ENCODE data around the gene ANO4.

The ANO4 gene

DNA sequence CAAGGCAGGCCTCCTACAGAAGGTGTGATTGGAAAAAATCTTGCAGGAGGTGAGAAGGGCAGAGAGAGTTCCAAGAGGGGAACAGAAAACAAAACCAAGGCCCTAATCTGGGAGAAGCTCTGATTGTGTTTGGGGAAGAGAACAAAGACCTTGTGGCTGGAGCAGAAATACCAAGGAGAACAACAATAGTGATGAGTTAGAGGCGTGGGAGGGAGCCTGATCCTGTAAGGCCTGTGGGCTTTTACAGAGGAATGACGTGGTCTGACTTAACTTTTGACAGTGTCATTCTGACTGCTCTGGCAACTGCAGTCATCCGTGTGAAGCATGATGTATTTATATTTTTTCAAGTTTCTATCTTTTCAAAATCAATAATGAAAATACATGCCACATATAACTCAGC lies 200.6 kb downstream of the ANO4 start:
- no peak for DNase-seq

DNA sequence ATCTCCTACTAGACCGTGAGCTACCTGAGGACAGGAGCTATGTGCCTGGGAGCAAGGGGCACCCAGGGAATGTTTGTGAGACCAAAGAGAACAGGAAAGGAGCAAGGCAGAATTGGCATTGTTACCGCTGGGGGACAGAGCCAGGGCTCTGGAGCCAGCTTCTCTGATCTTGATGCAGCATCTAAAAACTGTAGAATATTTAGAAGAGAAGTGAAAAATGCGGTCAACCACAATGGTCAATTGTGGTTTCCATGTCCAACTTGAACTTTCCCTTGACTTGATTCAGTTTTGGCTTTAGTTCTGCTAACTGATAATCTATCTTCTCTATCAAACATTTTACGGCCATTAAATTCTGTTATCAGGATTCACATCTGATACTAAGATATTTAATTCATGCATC lies 201.2 kb downstream of the ANO4 start:
- no peak for DNase-seq

GRCh38 chr12:101001669-101002068 lies 207.1 kb downstream of the ANO4 start:
- DNase-seq = no peak

- DNase-seq = no peak
These were observed 208.3 kb downstream of the ANO4 start for GRCh38 chr12:101002696-101003419.

GRCh38 chr12:101004898-101005297 lies 210.3 kb downstream of the ANO4 start:
- DNase-seq = no peak

DNA sequence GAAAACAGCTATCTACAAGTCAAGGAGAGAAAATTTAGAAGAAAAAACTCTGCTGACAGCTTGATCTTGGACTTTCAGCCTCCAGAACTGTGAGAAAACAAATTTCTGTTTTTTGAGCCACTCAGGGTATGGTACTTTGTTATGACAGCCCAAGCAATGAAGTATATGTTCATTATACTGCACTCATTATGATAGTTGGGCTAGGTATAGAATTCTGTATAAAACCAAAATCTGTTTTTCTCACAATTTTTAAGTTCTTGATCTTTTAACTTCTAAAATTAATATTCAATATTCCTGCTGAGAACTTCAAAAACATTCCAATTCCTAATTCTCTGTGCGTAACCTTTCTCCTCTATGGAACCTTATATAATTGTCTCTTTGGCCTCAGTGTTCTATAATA lies 214.7 kb downstream of the ANO4 start:
- no peak for DNase-seq

GRCh38 chr12:101010896-101011295 lies 216.3 kb downstream of the ANO4 start:
- no peak for DNase-seq

- DNase-seq = no peak
These were observed 219.4 kb downstream of the ANO4 start for GRCh38 chr12:101013993-101014392.

GRCh38 chr12:101015044-101015443 lies 220.5 kb downstream of the ANO4 start:
- DNase-seq = no peak

- no peak for DNase-seq
These were observed 224.0 kb downstream of the ANO4 start for GRCh38 chr12:101018540-101018939.

DNA sequence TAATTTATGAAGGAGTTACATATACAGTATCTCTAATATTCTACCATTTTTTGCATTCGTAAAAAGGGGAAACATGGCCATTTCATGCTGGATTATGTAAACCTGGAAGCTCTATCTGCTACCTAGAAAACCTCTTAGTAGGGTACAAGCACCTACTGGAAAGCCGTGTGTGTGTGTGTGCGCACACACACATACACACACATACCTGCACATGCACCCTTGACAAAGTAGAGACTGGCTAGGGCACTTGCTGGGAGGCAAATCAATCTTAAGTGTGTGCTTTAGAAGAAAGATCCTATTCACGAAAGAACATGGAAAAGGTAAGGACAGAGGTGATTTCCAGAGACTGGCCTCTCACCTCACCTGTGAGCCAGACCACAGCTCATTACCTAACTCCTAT lies 224.6 kb downstream of the ANO4 start:
- no peak for DNase-seq

DNA sequence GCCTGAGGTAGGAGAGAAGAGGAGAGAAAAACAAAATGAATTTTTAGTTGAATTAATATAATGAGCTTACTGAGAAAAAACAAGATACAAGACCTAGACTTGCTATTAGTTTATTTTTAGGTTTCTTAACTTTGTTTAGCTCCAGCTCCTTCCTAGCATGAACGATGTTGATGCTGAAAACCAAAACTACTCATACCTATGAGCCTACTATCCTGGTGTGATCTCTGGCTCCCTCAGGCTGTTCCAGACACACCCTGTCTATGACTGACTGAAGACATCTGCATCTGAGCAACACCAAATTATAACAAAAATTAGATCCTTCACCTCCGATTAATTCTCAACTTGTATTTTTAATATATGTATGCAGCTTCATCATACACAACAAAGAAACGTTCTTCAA lies 225.1 kb downstream of the ANO4 start:
- DNase-seq = no peak

- DNase-seq = no peak
These were observed 226.9 kb downstream of the ANO4 start for GRCh38 chr12:101021442-101021841.

GRCh38 chr12:101021911-101022388 lies 227.4 kb downstream of the ANO4 start:
- no peak for DNase-seq

- no peak for DNase-seq
These were observed 232.6 kb downstream of the ANO4 start for GRCh38 chr12:101027200-101027599.

GRCh38 chr12:101027816-101028215 lies 233.2 kb downstream of the ANO4 start:
- DNase-seq = no peak

GRCh38 chr12:101038289-101038871 lies 243.8 kb downstream of the ANO4 start:
- DNase-seq = no peak

DNA sequence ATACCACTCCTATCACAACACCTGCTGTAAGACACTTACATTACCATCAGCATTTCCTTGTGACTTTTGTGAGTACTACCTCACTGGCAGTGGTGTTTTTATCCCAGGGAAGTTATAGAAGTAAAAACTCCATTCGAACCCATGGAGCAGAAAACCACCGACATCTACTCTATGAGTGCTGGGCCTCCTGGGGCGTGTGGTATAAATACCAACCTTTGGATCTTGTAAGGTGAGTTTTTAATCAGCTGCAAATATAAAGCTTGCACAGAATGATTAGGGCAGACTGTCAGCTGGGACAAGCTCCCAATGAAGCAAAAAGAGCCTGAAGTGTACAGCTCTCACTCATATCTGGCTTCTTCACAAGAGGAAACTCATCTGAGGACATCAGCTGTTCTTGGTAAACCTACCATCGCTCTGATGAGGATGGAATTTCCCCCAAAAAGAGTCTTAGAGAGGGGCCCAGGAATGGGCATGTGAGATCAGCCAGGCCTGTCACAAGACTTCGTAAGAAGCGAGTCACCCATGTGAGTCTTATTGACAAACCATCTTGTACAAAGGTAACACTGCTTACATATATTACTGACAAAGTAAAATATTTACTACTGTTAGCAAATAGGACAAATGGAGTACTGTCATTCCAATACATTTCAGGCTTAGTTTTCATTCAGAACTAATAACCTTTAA lies 245.4 kb downstream of the ANO4 start:
- no peak for DNase-seq

- DNase-seq = no peak
These were observed 246.4 kb downstream of the ANO4 start for GRCh38 chr12:101040936-101041335.

GRCh38 chr12:101042211-101042610 lies 247.6 kb downstream of the ANO4 start:
- no peak for DNase-seq

DNA sequence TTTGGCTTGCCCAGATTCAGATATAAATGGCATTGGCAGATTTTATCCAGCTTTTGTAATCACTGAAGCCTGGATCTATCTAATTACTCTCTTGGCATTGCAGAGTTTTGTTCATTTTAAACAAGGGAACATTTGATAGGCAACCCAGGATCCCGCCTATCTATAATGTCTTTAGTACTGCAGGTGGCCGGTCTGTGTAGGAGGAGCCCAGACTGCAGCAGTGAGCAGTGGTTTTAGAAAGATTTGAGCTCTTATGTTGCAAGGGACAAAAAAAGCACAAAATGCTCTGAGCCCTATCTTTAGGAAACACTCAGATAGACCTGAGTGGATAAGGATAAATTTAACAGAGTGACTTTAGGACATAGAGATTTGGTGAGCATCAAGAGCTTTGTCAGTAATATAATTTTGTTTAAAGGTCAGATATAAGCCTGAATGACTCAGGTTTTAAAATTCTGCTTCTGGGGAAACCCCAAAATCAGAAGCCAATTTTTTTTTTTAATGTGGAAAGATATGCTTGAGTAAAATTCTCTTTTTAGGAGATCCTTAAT lies 250.0 kb downstream of the ANO4 start:
- DNase-seq = no peak

DNA sequence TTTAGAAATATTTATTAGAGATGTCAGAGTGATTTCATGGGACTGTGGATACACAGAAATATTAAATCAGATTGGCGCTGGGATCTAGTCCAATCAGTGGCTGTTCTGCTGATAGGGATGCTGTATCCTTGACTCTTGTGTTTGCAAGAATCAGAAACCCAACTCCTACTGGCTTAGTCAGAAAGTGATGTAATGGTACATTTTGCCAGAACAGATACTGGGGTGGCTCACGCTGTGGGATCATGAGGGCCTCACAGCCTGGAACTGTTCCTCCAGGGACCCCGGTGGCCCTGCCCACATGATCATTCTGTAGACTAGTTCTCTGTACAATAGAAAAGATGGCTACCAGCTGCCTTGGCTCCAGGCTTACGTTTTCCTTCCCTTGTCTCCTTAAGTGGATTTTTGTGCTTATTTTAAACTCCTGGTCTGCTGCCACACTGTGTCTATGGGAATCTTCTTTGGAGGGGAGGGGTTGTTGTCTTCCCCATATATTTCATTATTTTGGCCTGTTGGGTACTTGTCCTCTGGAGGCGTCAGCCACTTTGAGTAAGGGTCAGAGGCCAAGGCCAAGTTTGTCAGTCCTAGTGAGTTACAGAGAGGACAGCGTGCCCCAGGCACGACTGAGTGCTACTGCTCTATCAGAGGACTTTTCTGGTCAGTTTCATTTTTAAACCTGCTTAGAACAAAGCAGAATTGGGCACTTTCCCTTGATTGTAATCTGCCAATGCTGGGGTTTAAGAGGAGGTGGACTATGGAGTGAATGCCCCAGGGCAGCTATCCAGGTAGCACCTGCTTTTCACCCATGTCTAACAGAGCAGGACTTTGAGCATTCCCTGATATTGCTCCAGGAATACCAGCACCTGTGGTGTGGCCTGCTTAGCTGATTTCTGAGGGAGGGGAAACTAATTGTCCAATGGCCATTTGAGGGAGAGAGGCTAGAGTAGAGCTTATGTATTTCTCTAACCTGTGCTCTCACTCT lies 251.2 kb downstream of the ANO4 start:
- DNase-seq = no peak

- no peak for DNase-seq
These were observed 253.1 kb downstream of the ANO4 start for GRCh38 chr12:101047652-101048051.
